ENCODE measurements around the gene TYMP. TPM values are rescaled to one million over a fixed set of nuclear protein-coding genes. Genes with fewer than 3 reads are reported as not detected.

Gene TYMP
- total and polyA plus RNA-seq, 2 of the 4 experiments (the other 2 are of a cell fraction): 0.18 to 0.74 TPM

- no peaks in the 10 kb centered on the region; the same call in 1 of the 2 replicates for H4K20me1 ChIP-seq (ENCODE audit: insufficient read depth, low read length)
- H4K8ac ChIP-seq (ENCODE audit: low read depth in 2 of 2, low read length in 2 of 2): no peak overlapping the region
- H3K56ac ChIP-seq (ENCODE audit: extremely low read depth, insufficient read depth, low read length): no peak overlapping the region
- H3K4me3 ChIP-seq (ENCODE audit: insufficient read depth, low read depth, low read length): no peak overlapping the region
- CTCF ChIA-PET: interaction anchor here (0.5 kb wide), 1 partner anchor 128 kb away, joined by 3 read pairs; no protein-coding TSS in a partner anchor
- H3K36me3 ChIP-seq (ENCODE audit: control insufficient read depth, insufficient read depth, low read length): peaks cover 4% of the 10 kb centered on the region; the same call in 1 of the 2 replicates
- POLR2A ChIA-PET (ENCODE audit: unreplicated experiment): no interaction called here
- no peak overlapping the region for H3K18ac ChIP-seq (ENCODE audit: low read depth, low read length)
- no peak overlapping the region for H3K23ac ChIP-seq (ENCODE audit: low read depth, low read length)
- H3K4me1 ChIP-seq (ENCODE audit: control insufficient read depth, insufficient read depth, low read length): no peaks in the 10 kb centered on the region
- H3K9ac ChIP-seq (ENCODE audit: low read depth, low read length): no peak overlapping the region
- in situ Hi-C loops (cut with MboI; ENCODE audit: low sequenced_read_pairs) (no loop called here), intact Hi-C loops (cut with micrococcal nuclease) (no loop called here), dilution Hi-C loops (cut with HindIII; ENCODE audit: low sequenced_read_pairs, unreplicated experiment) (no loop called here)
- H2BK15ac ChIP-seq (ENCODE audit: low read depth, low read length): no peak overlapping the region
- no peaks in the 10 kb centered on the region; the same call in 1 of the 2 replicates for H3K27me3 ChIP-seq (ENCODE audit: control insufficient read depth, insufficient read depth, low read length)
- H2AK9ac ChIP-seq (replicated peaks; ENCODE audit: low read depth, low read length, poor library complexity): no peak overlapping the region
- H2AK5ac ChIP-seq (ENCODE audit: low read depth, low read length): no peak overlapping the region
- WGBS, 2 experiments (ENCODE audit: extremely low coverage in 2 of 2, insufficient read length in 1 of 2): no CpG with 5 or more reads among the region's 23 CpGs
- H3K79me1 ChIP-seq (ENCODE audit: low read depth in 1 of 2, low read length in 2 of 2): no peaks in the 10 kb centered on the region
- no peaks in the 10 kb centered on the region for H3K9me1 ChIP-seq (ENCODE audit: insufficient read depth, low read length)
- DNase-seq (no peak), ATAC-seq (ENCODE audit: low read depth) (no peak)
- no peak overlapping the region for H2AFZ ChIP-seq (replicated peaks; ENCODE audit: low read length, poor library complexity)
- H2BK20ac ChIP-seq (ENCODE audit: low read depth, low read length): no peak overlapping the region
- no TSS peak for BruUV-seq (replicated peaks)
- TF ChIP-seq MAFK (IDR thresholded peaks at IDR 0.05; ENCODE audit: low read depth, low read length) (no peak), MAZ (IDR thresholded peaks at IDR 0.05; ENCODE audit: borderline replicate concordance, low read depth, low read length) (no peak), RFX5 (IDR thresholded peaks at IDR 0.05; ENCODE audit: low read depth, low read length) (no peak), MXI1 (IDR thresholded peaks at IDR 0.05; ENCODE audit: borderline replicate concordance, low read depth, low read length) (no peak)
- H3K27ac ChIP-seq (ENCODE audit: insufficient read depth, low read length): no peak overlapping the region
- no peak overlapping the region for H3K4ac ChIP-seq (ENCODE audit: low read depth, low read length)
- no peak overlapping the region for H3K4me2 ChIP-seq (ENCODE audit: low read depth, low read length)
- H2BK5ac ChIP-seq (ENCODE audit: low read depth, low read length, poor library complexity, severe bottlenecking): no peak overlapping the region
- no peak overlapping the region for H2BK120ac ChIP-seq (ENCODE audit: low read depth, low read length)
- H3K14ac ChIP-seq (replicated peaks; ENCODE audit: low read depth, low read length): no peak overlapping the region
- H3K9me3 ChIP-seq (ENCODE audit: control insufficient read depth, insufficient read depth, low read length): no peaks in the 10 kb centered on the region
- no peak overlapping the region for H4K5ac ChIP-seq (ENCODE audit: low read depth, low read length)
- no peak overlapping the region for H4K91ac ChIP-seq (ENCODE audit: insufficient read depth, low read depth, low read length)
Observed at GRCh38 chr22:50487290-50488005, 42.4 kb downstream of the TYMP start.
